NCI-H2227 (cell line): ENCODE data around the gene SLC8A3.
"Not testable (repeated sequence)": the region's sequence is repeated elsewhere in the genome, so short reads cannot be mapped to it uniquely, and the experiment has no call there.

Experiments used
- DNase-seq: peaks from one replicate; lab custom pipeline; 2025; ENCODE audit not compliant: unreplicated experiment; lab: John Stamatoyannopoulos, UW

The SLC8A3 gene, protein sequence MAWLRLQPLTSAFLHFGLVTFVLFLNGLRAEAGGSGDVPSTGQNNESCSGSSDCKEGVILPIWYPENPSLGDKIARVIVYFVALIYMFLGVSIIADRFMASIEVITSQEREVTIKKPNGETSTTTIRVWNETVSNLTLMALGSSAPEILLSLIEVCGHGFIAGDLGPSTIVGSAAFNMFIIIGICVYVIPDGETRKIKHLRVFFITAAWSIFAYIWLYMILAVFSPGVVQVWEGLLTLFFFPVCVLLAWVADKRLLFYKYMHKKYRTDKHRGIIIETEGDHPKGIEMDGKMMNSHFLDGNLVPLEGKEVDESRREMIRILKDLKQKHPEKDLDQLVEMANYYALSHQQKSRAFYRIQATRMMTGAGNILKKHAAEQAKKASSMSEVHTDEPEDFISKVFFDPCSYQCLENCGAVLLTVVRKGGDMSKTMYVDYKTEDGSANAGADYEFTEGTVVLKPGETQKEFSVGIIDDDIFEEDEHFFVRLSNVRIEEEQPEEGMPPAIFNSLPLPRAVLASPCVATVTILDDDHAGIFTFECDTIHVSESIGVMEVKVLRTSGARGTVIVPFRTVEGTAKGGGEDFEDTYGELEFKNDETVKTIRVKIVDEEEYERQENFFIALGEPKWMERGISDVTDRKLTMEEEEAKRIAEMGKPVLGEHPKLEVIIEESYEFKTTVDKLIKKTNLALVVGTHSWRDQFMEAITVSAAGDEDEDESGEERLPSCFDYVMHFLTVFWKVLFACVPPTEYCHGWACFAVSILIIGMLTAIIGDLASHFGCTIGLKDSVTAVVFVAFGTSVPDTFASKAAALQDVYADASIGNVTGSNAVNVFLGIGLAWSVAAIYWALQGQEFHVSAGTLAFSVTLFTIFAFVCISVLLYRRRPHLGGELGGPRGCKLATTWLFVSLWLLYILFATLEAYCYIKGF

DNA sequence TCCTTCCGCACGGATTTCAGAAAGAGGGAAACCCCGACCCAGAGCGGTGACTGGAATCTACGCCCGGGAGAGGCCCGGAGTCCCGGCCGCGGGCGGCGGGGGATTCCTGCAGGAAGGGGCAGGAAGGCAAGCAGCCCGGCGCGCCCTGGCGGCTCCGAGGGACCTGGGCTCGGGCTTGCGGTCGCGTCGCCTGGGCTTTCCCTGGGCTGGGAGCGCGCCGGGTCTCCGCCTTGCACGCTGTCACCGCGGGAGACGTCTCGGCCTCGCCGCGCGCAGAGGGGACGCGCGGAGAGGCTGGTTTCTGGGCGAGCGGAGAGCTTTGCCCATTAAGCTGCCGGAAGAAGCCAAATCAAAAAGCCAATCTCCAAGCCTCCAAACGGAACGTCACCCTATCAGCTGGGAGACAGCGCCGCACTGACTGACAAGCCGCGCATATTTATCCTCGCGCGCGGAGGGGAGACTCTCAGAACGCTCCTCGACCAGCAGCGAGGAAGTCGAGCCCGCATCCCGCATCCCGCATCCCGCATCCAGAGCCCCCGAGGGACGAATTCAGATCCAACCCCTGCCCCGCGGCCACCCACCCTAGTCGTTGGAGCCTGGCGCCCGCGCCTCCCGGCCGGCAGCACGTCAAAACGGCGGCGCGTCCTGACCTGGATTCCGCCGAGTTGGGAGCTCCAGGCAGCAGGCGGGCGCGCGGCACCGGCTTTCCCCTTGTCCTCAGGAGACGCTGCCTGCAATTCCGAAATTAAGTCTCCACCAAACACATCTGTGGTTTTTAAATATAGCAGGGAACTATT, at the start of gene SLC8A3:
SLC8A3 (minus strand) TSS at position 293 of the 797 bp plus-strand sequence. CDS start 20,529 bp downstream, outside the sequence.
- peak; percentile 83 for DNase-seq

DNA sequence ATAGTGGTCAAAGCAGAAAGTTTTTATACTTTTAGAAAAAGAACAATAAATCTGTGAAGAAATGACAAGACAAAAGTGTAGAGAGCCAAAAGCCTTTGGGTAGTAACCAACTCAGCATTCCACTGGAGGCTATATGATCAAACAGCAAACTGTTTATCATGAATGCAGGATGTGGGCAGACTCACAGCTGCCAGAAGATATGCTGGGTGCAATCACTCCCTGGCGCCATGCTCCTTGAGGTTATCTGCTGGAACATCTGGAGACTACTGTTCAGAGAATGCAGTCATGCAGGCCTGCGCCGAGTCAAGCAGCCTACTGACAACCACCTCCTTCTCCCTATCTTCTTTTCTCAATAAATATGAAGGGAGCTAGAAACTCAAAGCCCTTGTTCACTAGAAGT, 49.0 kb upstream of the SLC8A3 start:
- DNase-seq: no peak

DNA sequence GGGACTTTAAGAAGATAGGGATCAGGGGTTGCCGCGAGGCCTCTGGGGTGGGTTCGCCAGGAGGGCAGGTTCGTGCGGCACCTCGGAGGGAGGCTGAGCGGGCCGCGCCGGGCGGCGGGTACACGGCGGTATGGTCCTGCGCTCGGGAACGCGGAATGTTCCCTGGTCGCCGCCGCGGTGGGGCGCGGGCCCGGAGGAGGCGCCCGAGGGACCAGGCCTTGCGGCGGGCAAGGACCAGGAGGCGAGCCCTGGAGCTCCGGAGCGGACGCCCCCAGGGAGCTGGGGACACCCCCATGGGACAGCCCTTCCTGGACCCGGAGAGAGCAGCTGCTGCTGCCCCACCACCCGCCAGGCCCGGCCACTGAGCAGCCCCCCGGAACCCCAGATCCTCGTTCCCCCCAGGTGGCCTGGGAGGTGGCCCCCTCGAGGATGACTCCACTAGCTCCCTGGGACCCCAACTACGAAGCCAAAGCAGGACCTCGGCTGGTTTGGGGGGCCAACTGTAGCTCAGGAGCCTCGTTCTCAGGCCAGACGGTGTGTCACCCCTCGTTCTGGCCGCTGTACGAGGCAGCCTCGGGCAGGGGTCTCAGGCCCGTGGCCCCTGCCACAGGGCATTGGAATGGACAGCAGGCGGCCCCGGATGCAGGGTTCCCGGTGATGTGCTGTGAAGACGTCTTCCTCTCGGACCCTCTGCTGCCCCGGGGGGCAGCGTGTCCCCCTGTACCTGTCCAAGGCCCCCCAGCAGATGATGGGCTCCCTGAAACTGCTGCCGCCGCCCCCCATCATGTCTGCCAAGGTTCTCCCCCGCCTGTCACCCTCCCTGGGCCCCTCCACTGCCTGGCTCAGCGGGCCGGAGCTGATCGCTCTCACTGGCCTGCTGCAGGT, 45.6 kb upstream of the SLC8A3 start:
- DNase-seq: no peak

DNA sequence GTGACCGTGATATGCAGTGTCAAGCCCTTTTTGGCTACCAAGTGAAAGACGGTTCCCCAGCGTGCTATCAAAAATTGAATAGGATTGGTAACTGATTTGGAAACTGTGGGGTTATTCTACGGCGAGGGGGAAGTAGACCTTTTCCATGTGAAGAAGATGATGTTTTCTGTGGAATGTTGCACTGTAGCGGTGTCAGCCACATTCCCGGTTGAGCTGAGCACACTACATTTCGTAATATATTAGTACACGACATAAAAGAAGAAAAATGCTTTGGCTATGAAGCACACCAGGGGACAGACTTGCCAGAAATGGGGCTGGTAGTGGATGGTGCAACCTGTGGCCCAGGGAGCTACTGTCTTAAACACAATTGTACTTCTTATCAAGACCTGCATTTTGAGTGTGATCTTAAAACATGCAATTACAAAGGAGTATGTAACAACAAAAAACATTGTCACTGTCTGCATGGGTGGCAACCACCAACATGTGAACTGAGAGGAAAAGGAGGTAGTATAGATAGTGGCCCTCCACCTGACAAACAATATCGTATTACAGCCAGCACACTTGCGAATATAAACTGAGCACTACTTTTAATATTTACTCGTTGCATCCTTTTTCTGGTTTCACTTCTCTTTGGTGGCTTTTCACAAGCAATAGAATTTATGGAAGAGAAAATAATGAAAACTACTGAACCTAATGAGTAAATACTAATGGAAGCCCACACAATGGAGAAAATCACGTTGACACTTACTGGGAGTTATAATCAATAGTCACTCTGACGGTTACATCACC, 43.2 kb upstream of the SLC8A3 start:
- DNase-seq: not testable (repeated sequence)

DNA sequence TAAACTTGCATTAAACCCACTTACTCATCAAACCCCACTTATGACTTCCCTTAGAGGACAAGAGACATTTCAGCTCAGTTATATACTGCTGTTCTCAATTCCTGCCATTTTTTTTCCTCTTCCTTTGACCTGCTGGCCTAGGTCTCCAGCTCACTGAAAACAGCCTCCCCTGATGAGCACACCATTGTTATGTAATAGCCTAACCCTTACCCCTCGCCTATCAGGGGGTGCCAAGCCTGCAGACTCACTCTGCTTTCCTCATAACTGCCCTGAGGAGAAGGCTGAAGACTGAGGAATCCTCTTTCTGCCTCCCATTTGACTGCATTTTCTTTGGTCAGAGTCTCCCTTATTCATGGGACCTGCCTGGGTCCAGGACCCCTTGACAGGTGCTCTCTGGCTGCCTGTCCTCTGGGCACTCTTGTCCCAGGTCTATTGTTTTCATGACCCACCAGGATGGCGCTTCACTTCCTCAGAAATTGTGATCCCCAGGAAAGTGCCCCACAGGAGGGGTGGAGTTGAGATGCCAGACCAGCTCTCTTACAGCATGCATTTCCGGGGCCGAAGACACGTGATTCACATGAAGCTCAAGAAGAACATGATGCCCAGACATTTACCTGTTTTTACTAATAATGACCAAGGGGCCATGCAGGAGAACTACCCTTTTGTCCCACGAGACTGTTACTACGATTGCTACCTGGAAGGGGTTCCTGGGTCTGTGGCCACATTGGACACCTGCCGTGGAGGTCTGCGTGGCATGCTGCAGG, 41.3 kb upstream of the SLC8A3 start:
- not testable (repeated sequence) for DNase-seq

DNA sequence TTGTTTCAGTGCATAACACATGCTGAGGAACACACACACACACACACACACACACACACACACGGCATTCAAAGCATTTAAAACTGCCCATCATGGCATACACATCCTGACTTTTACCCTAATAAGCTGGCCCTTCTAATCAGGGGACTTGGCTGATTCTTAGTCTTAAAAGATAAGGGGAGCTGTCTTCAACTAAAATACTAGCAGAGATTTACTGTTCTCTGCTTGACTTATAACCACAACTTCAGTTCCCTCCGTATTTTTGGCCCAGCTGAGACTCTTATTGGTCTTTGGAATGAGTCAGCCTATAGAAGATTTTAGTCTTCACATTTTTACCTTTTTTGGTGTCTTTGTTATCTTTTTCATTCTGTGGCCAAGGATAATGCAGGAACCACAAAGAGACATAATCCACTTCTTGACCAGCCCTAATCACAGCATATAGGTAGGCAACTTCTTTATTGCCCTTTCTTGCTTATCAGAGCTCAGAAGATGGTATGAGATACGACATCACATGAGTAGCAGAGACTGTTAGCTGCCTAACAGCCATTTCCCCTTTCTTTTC, 25.1 kb upstream of the SLC8A3 start:
- DNase-seq: no peak

DNA sequence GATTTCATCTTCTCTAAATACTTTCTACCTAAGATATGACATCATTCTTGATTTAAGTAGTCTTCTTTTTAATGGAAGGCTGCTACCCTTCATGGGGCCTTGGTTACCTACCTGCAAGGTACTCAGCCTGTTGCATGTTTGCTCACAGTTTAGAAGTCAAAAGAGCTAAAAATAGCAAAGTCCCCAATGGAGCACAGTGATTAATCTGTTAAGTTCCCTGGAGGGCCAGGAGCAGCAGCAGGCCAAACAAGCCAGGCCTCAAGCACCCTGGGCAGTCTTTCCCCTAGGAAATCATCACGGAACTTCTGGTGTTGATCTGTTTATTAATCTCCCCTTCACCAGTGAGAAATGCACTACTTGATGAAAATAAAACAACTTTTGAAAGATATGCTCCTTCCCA, 24.0 kb upstream of the SLC8A3 start:
- no peak for DNase-seq

DNA sequence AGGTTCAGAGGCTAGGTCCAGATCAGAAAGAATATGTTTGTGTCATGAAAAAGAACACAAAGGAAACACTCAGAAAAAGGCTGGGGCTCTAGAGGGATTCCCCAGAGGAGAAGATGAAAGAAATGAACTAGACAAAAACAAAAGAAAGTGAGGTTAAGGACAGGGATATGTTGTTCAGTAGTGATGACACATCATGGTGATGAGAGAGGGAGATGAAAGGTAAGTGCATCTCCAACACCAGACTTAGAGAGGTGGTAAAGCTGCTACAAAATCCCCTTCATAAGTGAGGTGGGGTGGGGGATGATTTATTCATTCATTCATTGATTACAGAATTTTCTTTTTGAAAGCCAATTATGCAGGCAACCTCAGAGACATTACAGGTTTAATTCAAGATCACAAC, 19.6 kb upstream of the SLC8A3 start:
- no peak for DNase-seq

DNA sequence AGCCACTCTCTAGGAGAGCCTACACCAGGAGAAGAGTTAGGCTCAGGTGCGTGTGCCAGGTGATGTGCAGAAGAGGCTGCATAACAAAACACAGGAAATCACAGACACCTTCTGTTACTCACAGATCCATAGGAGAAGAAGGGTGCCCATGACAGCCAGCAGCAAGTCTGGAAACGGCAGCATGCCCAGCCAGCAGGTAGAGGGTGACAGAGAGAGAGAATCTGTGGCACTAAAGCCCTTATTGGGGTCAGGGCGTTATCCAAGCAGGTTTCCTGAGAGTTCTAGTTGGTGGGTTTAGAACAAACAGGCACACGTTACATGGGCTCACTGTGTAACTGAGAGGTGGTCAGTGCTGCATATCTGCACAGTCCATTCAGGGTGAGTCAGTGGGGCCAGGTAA, 14.9 kb upstream of the SLC8A3 start:
- DNase-seq: no peak

DNA sequence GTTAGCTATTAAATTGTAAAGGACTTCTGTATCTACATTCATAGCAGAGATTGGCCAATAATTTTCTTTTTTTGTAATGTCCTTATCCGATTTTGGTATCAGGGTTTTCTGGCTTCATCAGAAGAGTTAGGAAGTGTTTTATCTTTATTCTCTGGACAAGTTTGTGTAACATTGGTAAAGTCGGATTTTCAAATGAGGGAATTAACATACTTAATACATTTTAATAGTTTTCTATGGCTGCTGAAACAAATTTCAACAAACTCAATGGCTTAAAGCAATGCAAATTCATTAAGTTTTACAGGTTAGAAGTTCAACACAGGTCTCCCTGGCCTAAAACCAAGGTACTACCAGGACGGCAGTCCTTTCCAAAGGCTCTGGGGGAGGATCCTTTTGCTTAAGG, 13.2 kb upstream of the SLC8A3 start:
- DNase-seq: no peak

DNA sequence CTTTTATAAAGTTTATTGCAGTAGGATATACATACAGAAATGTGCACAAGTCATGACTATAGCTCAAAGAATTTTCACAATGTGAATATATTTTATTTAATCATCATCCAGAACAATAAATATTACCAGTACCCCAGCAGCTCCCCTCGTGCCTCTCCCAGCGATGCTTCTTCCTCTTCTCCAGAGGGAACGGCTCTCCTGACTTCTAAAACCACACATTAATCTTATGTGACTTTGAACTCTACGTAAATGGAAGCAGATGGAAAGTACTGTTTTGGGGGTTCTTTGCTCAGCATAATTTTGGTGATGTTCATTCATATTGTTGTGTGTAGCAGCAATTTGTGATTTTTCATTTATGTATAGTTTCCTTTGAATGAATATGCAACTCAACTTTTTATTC, 4.6 kb upstream of the SLC8A3 start:
- no peak for DNase-seq

DNA sequence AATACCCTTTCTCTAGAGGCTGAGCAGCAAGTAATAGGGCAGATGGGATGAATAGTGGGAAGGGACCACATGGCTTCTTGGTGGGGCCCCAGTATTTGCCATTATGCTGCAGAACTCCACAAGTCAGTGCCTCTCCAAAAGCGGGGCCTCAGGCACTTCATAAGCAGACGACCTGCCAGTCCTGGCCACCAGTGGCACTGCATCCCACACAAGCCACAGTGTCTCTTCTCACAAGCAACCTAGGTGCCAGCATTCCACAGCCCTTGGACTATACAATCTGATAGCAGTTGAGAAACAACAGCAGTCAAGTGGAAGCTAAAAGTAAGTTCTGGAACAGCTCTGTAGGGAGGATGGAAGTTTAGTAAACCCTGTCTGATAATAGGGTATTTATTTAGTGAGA, 4.2 kb upstream of the SLC8A3 start:
- no peak for DNase-seq

DNA sequence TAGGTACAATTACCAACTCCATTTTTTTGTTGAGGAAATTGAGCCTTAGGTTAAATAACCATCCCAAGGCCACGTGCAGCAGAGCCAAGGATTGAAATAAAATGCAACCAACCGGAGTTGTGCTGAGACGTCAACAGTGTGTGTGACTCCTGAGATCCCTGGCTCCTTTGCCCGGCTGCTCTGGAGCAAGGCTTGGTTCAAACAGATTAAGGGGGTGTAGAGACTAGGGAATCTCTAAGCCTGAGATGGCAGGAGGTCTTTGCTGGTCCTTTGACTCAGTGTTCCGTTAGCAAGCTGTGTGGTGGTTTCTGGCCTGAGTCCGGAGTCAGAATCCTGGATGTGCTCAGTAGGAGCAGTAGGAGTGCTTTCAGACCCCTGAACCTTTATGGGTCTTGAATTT, 1.4 kb upstream of the SLC8A3 start:
- no peak for DNase-seq

DNA sequence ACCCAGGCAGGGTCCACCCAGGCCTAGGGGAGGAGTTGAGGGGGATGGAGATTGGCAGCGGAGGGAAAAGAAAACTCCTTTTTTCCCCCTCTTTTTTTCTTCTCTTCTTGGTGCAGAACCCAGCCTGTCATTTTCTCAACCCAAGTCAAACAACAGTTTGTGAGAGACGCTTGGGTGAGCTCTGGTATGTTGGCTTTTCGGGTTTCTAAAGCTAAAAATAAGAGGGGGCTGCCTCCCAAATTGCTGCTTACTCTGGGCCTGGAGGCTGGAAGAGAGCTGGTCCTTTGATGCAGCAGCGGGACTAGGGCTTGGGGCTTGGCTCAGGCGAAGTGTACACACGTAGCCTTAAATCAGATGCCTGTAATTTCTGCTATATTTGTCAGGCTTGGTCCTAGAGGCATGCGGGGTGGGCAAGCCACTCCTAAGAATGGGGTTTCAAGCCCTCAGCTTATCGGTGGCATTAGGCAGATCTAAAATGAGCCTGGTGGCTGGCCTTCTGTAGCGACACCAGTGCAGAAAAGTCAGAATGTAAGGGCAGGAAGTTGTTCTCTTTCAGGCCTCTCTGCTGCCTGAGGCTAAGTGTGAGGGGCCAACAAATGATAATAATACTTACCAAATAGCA, 816 bp upstream of the SLC8A3 start:
- DNase-seq: no peak

DNA sequence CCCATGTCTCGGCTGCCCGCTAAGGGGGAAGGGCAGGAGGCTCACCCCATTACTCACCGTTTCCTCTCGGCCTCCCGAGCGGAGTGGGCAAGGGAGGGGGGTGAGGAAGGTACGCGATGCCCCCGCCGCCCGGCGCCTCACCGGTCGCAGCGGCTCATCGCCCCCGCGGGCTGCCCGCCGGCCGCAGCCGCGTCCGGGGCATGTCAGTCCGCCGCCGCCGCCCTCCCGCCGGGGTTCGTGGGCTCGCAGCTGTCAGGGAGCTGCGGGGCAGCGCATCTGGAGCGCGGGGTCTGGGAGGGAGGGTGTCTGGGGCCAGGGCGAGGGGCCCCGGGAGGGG, 461 bp downstream of the SLC8A3 start:
- peak; percentile 48 for DNase-seq

DNA sequence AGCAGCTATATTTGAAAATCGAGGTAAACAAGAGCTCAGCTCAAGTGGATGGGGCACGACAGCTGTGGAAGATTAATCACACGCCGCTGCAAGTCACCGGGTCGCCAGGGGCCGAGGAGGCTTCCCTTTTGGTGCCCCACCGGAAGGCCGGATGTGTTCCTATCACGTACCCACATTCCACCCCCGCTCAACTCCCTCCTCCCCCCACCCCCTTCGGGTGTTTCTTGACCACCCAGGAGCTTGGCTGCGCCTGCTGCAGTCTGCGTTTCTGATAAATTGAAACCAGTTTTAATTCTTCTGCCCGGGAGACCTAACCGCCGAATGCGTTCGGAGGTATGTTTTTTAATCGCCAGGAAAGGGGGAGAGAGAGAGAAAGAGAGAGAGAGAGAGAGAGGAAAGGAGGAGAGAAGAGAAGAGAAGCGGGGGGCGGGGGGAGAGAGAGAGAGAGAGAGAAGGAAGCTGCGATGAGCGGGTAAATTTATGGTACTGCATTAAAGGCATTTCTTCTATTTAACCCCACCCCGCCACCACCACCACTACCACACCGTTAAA, 1.8 kb downstream of the SLC8A3 start:
- peak; percentile 31 for DNase-seq

DNA sequence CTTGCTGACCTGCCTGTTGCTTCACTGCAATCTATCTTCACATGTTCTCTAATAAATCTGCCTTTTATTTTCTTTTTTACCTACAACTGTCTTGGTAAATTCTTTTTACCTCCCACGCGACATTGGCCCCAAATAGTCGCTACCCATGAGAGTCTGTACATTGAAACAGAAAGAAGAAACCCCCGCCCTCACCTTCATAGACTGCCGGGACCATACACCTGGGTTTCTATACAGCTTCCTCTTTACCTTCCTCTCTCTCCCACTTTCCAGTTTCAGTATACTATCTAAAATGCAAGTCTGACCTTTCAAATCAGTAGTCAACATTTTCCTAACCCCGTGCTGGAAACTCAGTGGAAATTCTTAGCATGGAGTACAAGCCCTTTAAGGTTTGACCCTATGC, 4.8 kb downstream of the SLC8A3 start:
- DNase-seq: no peak

DNA sequence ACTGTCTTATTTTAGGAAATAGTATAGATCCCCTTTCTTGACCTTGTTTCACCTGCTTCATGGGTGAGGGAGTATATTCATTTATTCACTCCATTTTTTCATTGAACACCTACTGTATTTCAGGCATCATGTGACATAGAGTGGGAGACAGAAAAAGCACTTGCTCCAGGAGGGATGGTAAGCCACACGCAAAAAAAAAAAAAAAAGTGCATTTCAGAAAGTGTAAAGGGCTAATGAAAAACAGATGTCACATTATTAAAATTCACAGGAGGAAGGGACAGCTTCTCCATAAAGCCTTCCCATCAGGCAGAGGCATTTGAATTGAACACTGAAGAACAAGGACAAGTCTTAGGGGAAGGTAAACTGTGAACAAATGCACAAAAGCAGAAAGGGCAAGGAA, 7.5 kb downstream of the SLC8A3 start:
- no peak for DNase-seq
